H1 (cell line): Measurements from ENCODE around the gene PARP15. TPM values are rescaled to one million over a fixed set of nuclear protein-coding genes. Genes with fewer than 3 reads are reported as not detected.

Experiments
- CTCF ChIA-PET: fragments of 300-600 bp; sonication (Branson Sonifier 250); formaldehyde crosslinking; loops from one replicate; lab custom pipeline; 2021; ENCODE audit not compliant: partially characterized antibody; lab: Charles Lee
- POLR2A ChIA-PET: fragments of 300-600 bp; sonication (Branson Sonifier 250); formaldehyde crosslinking; loops from one replicate; lab custom pipeline; 2021; ENCODE audit warnings: inconsistent platforms; ENCODE audit not compliant: partially characterized antibody; lab: Charles Lee
- DNase-seq, 2 experiments: peaks; one replicate each; pipeline versions ENCODE4 v3.0.0 to v3.0.0-alpha.2; 2010 to 2022; ENCODE audit warnings: low spot score in 2 of 2, low read depth in 1 of 2, mixed read lengths in 1 of 2
- FAIRE-seq: peaks from 2 replicates; lab custom pipeline; 2011; peaks lifted over from hg19 to GRCh38; lab: Jason Lieb, UNC
- H2AFZ ChIP-seq: 2 replicates; pipeline ENCODE4 v1.8.1; 2012; ENCODE audit warnings: low read length, inconsistent platforms
- H2AK5ac ChIP-seq: 2 replicates; pipeline ENCODE4 v1.6.1; 2013; ENCODE audit warnings: low read depth, low read length
- H2BK120ac ChIP-seq: replicated peaks from 2 replicates; pipeline ENCODE3; 2013; ENCODE audit warnings: low read depth, low read length, inconsistent platforms
- H2BK12ac ChIP-seq: 2 replicates; pipeline ENCODE4 v1.6.1; 2013; ENCODE audit warnings: low read depth, low read length
- H2BK15ac ChIP-seq: 2 replicates; pipeline ENCODE4 v1.6.1; 2013; ENCODE audit warnings: low read length
- H2BK20ac ChIP-seq: 2 replicates; pipeline ENCODE4 v1.6.1; 2013; ENCODE audit warnings: low read length
- H2BK5ac ChIP-seq: 2 replicates; pipeline ENCODE4 v1.6.1; 2013; ENCODE audit warnings: low read depth, low read length
- H3K14ac ChIP-seq: 2 replicates; pipeline ENCODE4 v1.6.1; 2013; ENCODE audit warnings: inconsistent platforms; ENCODE audit not compliant: insufficient read length
- H3K18ac ChIP-seq: 2 replicates; pipeline ENCODE4 v1.6.1; 2013; ENCODE audit warnings: low read length; ENCODE audit errors: extremely low read depth
- H3K23ac ChIP-seq: 2 replicates; pipeline ENCODE4 v1.6.1; 2013; ENCODE audit warnings: inconsistent platforms; ENCODE audit not compliant: insufficient read length
- H3K23me2 ChIP-seq: 2 replicates; pipeline ENCODE4 v1.6.1; 2013; ENCODE audit warnings: low read depth, low read length
- H3K27ac ChIP-seq: 2 replicates; pipeline ENCODE4 v1.6.1; 2011; ENCODE audit warnings: low read depth, low read length, inconsistent platforms
- H3K27me3 ChIP-seq, 4 experiments: replicated peaks in 1 of 4; 1 replicate in 1 of 4; 2 replicates in 3 of 4; pipeline versions ENCODE4 v1.6.1 to v1.8.1; 2011 to 2013; ENCODE audit warnings: low read length in 3 of 4, mild to moderate bottlenecking in 3 of 4, inconsistent platforms in 2 of 4, mixed read lengths in 2 of 4, moderate library complexity in 1 of 4; ENCODE audit not compliant: control insufficient read depth in 3 of 4, insufficient read depth in 3 of 4; ENCODE audit errors: extremely low read depth in 1 of 4
- H3K36me3 ChIP-seq, 4 experiments: 2 replicates each; pipeline versions ENCODE4 v1.6.1 to v1.8.1; 2011 to 2013; ENCODE audit warnings: mild to moderate bottlenecking in 4 of 4, low read length in 3 of 4, moderate library complexity in 2 of 4, control low read depth in 1 of 4, inconsistent platforms in 1 of 4; ENCODE audit not compliant: insufficient read depth in 4 of 4, control insufficient read depth in 2 of 4
- H3K4ac ChIP-seq: replicated peaks from 2 replicates; pipeline ENCODE3; 2013; ENCODE audit warnings: low read length, low read depth, mixed read lengths, inconsistent platforms; ENCODE audit not compliant: insufficient read length
- H3K4me1 ChIP-seq, 4 experiments: replicated peaks in 1 of 4; 1 replicate in 1 of 4; 2 replicates in 3 of 4; pipeline versions ENCODE4 v1.6.1 to v1.8.1; 2011 to 2013; ENCODE audit warnings: low read length in 3 of 4, inconsistent platforms in 2 of 4, mixed read lengths in 1 of 4; ENCODE audit not compliant: insufficient read depth in 4 of 4, control insufficient read depth in 3 of 4
- H3K4me2 ChIP-seq, 2 experiments: 2 replicates each; pipeline versions ENCODE4 v1.6.1 to v1.8.1; 2011 to 2013; ENCODE audit warnings: low read depth in 2 of 2, low read length in 2 of 2, control low read depth in 1 of 2, inconsistent platforms in 1 of 2, mild to moderate bottlenecking in 1 of 2; ENCODE audit not compliant: insufficient read depth in 1 of 2
- H3K4me3 ChIP-seq, 4 experiments: fragments of 200-600, 300-600 bp in 1 of 4; sonication (generic), shearing (Covaris generic), sonication (Bioruptor Twin) in 1 of 4; 2 replicates each; pipeline versions ENCODE4 v1.5.1 to v1.8.1; 2011 to 2016; ENCODE audit warnings: low read length in 4 of 4, low read depth in 3 of 4, control low read depth in 2 of 4, inconsistent platforms in 2 of 4, mild to moderate bottlenecking in 2 of 4, mixed read lengths in 1 of 4, moderate library complexity in 1 of 4; ENCODE audit not compliant: insufficient read depth in 2 of 4; ENCODE audit errors: extremely low read depth in 1 of 4
- H3K56ac ChIP-seq: replicated peaks from 2 replicates; pipeline ENCODE3; 2013; ENCODE audit warnings: low read depth, mild to moderate bottlenecking, mixed read lengths, low read length, inconsistent platforms; ENCODE audit not compliant: insufficient read length
- H3K79me1 ChIP-seq: 2 replicates; pipeline ENCODE4 v1.6.1; 2013; ENCODE audit warnings: low read depth, low read length, control low read depth
- H3K79me2 ChIP-seq, 2 experiments: 2 replicates each; pipeline versions ENCODE4 v1.6.1 to v1.8.1; 2012 to 2013; ENCODE audit warnings: low read length in 2 of 2, mild to moderate bottlenecking in 2 of 2, inconsistent platforms in 1 of 2; ENCODE audit not compliant: insufficient read depth in 2 of 2, control insufficient read depth in 1 of 2
- H3K9ac ChIP-seq, 4 experiments: replicated peaks in 1 of 4; 1 replicate in 1 of 4; 2 replicates in 3 of 4; pipeline versions ENCODE4 v1.6.1 to v1.8.1; 2011 to 2013; ENCODE audit warnings: low read depth in 3 of 4, low read length in 3 of 4, control low read depth in 2 of 4, mild to moderate bottlenecking in 2 of 4, moderate library complexity in 2 of 4, inconsistent platforms in 1 of 4; ENCODE audit errors: extremely low read depth in 1 of 4
- H3K9me3 ChIP-seq, 2 experiments: 2 replicates each; pipeline versions ENCODE4 v1.6.1 to v1.8.1; 2012 to 2013; ENCODE audit warnings: mild to moderate bottlenecking in 2 of 2, moderate library complexity in 2 of 2, control low read depth in 1 of 2, inconsistent platforms in 1 of 2, low read depth in 1 of 2, low read length in 1 of 2, mixed read lengths in 1 of 2; ENCODE audit not compliant: insufficient read depth in 2 of 2
- H4K20me1 ChIP-seq, 2 experiments: replicated peaks in 1 of 2; 2 replicates each; pipeline versions ENCODE3 to v1.8.1; 2011 to 2013; ENCODE audit warnings: inconsistent platforms in 2 of 2, low read length in 2 of 2, mild to moderate bottlenecking in 1 of 2; ENCODE audit not compliant: insufficient read depth in 2 of 2, control insufficient read depth in 1 of 2
- H4K5ac ChIP-seq: 2 replicates; pipeline ENCODE4 v1.6.1; 2013; ENCODE audit warnings: low read length, low read depth, mixed read lengths, inconsistent platforms; ENCODE audit not compliant: insufficient read length
- H4K8ac ChIP-seq: 2 replicates; pipeline ENCODE4 v1.8.0; 2013; ENCODE audit warnings: mild to moderate bottlenecking, moderate library complexity, low read length, inconsistent platforms; ENCODE audit not compliant: insufficient read depth; ENCODE audit errors: extremely low read depth
- H4K91ac ChIP-seq: replicated peaks from 2 replicates; pipeline ENCODE3; 2013; ENCODE audit warnings: low read length, mixed read lengths, inconsistent platforms; ENCODE audit not compliant: insufficient read length
- BACH1 ChIP-seq: IDR thresholded peaks from 2 replicates; pipeline ENCODE4 v1.6.1; 2012; ENCODE audit warnings: low read length, improper control_type of control experiment
- BRCA1 ChIP-seq: IDR thresholded peaks from 2 replicates; pipeline ENCODE4 v1.6.1; 2012; ENCODE audit warnings: low read depth, low read length, improper control_type of control experiment
- SIRT6 ChIP-seq: IDR thresholded peaks from one replicate; pipeline ENCODE4 v1.7.1; 2012; ENCODE audit warnings: low read length, inconsistent platforms
- USF2 ChIP-seq: IDR thresholded peaks from 2 replicates; pipeline ENCODE4 v1.6.1; 2011; ENCODE audit warnings: low read length, improper control_type of control experiment
- WGBS, 2 experiments: shearing (Covaris generic) in 1 of 2; methylation state at CpG; one replicate each; pipeline versions ENCODE4 v1.1.6 to v1.1.7; 2013 to 2015; ENCODE audit warnings: low lambda C conversion rate in 2 of 2, mixed read lengths in 2 of 2, inconsistent platforms in 1 of 2, low coverage in 1 of 2, missing lambda C conversion rate in 1 of 2; ENCODE audit not compliant: insufficient replicate concordance in 2 of 2, insufficient coverage in 1 of 2, insufficient read length in 1 of 2; ENCODE audit errors: extremely low coverage in 1 of 2, missing lambda C conversion rate in 1 of 2; 5-methylcytosine and 5-hydroxymethylcytosine counted together
- polyA plus RNA-seq, 7 experiments: library from polyadenylated mRNA; depleted of rRNA in 3 of 7; stranded (reverse) in 5 of 7; unstranded in 2 of 7; fragments of >200 nt in 5 of 7; fragments of 200-250 nt in 2 of 7; gene quantifications; 1 replicate in 5 of 7; 2 replicates in 1 of 7; 4 replicates in 1 of 7; pipeline versions ENCODE4 v1.2.1 to v1.2.3, GENCODE V29; 2011 to 2013; ENCODE audit warnings: missing spikeins in 2 of 7, mixed read lengths in 2 of 7
- total RNA-seq: library from RNA; stranded (reverse); fragmentation: NEBNext Ultra II Directional; extraction: Animal tissue kit (Norgen Biotek cat#: 25700); gene quantifications from 2 replicates; pipeline ENCODE4 v1.2.1, GENCODE V29; 2021
- TF ChIP-seq, protein P1 (sequence below), 3 experiments: IDR thresholded peaks; 1 replicate in 2 of 3; 2 replicates in 1 of 3; pipeline versions ENCODE4 v1.5.1 to v1.6.1; 2011; ENCODE audit warnings: low read length in 3 of 3, mild to moderate bottlenecking in 3 of 3, inconsistent platforms in 2 of 3, low read depth in 1 of 3, moderate library complexity in 1 of 3; ENCODE audit not compliant: insufficient read depth in 1 of 3; ENCODE audit errors: control extremely low read depth in 1 of 3

Gene PARP15
- total and polyA plus RNA-seq, 2 of the 8 experiments (the other 6 are each of a cell fraction or from before 2014, with no cell fraction given): 0.37 to 0.45 TPM

DNA sequence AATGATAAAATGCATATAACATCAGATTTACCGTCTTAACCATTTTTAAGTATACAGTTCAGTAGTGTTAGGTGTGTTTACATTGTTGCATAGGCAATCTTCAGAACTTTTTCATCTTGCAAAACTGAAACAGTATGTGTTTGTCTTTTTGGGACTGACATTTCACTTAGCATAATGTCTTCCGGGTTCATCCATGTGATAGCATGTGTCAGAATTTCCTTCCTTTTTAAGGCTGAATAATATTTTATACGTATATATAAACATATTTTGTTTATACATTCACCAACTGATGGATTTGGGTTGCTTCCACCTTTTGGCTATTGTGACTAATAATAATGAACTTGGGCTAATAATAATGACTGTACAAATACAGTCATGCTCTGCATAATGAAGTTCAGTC is 3.0 kb downstream of the PARP15 start:
- Histone ChIP-seq H3K79me2 (no peaks in the 10 kb centered on the region), H2AK5ac (no peak overlapping the region), H2BK5ac (no peak overlapping the region), H3K4me2 (no peak overlapping the region), H3K27me3 (peaks cover 0 to 10% (median 7%) of the 10 kb centered on the region in 4 experiments; a peak in 4 of 7 replicates), H4K91ac (no peak overlapping the region), H3K36me3 (peaks cover 0 to 3% (median 0%) of the 10 kb centered on the region in 4 experiments; a peak in 3 of 8 replicates), H4K5ac (no peak overlapping the region), H4K20me1 (no peaks in the 10 kb centered on the region), H3K4me3 (no peak overlapping the region), H3K14ac (no peak overlapping the region), H3K23ac (no peak overlapping the region), H3K4ac (no peak overlapping the region), H2BK15ac (no peak overlapping the region), H3K27ac (no peak overlapping the region), H2BK12ac (no peak overlapping the region), H2BK20ac (no peak overlapping the region), H3K9ac (no peak overlapping the region), H3K79me1 (no peaks in the 10 kb centered on the region), H2BK120ac (no peak overlapping the region), H3K23me2 (no peaks in the 10 kb centered on the region; the same call in 1 of the 2 replicates), H3K18ac (no peak overlapping the region), H3K56ac (no peak overlapping the region), H2AFZ (no peak overlapping the region), H3K9me3 (peaks cover 7 to 8% of the 10 kb centered on the region in 2 experiments; a peak in 3 of 4 replicates), H3K4me1 (no peaks in the 10 kb centered on the region), H4K8ac (no peak overlapping the region)
- CTCF ChIA-PET: interaction anchor here (1.0 kb wide), 1 partner anchor 21 kb away, joined by 3 read pairs; no protein-coding TSS in a partner anchor
- TF ChIP-seq USF2 (no peak), BRCA1 (no peak), SIRT6 (no peak), BACH1 (no peak)
- TF ChIP-seq, protein P1, sequence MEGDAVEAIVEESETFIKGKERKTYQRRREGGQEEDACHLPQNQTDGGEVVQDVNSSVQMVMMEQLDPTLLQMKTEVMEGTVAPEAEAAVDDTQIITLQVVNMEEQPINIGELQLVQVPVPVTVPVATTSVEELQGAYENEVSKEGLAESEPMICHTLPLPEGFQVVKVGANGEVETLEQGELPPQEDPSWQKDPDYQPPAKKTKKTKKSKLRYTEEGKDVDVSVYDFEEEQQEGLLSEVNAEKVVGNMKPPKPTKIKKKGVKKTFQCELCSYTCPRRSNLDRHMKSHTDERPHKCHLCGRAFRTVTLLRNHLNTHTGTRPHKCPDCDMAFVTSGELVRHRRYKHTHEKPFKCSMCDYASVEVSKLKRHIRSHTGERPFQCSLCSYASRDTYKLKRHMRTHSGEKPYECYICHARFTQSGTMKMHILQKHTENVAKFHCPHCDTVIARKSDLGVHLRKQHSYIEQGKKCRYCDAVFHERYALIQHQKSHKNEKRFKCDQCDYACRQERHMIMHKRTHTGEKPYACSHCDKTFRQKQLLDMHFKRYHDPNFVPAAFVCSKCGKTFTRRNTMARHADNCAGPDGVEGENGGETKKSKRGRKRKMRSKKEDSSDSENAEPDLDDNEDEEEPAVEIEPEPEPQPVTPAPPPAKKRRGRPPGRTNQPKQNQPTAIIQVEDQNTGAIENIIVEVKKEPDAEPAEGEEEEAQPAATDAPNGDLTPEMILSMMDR (IDR thresholded peaks at IDR 0.05; ENCODE audit: control extremely low read depth in 1 of 3, insufficient read depth in 1 of 3, low read depth in 1 of 3, low read length in 3 of 3): no peak
- no peak for FAIRE-seq
- WGBS, 2 experiments: 85% methylated on average over 3 of the region's 3 CpGs; no CpG with 5 or more reads in 1 of the 2 experiments
- no peak for DNase-seq
- POLR2A ChIA-PET: no interaction called here
